Measurements from ENCODE around the gene MYL5. TPM values are rescaled to one million over a fixed set of nuclear protein-coding genes. Genes with fewer than 3 reads are reported as not detected.
A peak's percentile ranks its signal among the peaks of the same experiment; 100 is the strongest.
"Not testable (repeated sequence)": the region's sequence is repeated elsewhere in the genome, so short reads cannot be mapped to it uniquely, and the experiment has no call there.

Gene MYL5
- total RNA-seq, 4 donors from 2014 or later = 1.5 to 12.6 (median 3.8) TPM

DNA sequence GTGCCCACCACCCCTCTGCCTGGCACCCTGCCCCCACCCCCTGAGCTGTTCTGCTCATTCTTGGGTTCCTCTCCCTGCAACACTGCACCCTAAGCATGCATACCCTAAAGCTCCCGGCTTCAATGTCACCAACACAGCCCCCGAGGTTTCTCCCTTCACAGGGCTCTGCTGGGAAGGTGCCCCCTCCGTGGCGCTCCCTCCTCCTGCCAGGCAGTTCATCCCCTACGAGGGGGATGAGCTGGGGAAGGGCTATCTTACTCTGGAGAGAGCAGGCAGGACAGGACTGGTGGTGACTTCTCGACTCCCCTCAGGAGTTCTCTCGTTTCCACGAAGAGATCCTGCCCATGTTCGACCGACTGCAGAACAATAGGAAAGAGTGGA is 6.8 kb upstream of the MYL5 start:
- Histone ChIP-seq H3K4me3 (no peak overlapping the region), H3K27me3 (peaks cover 45% of the 10 kb centered on the region), H3K4me1 (peaks cover 0 to 18% (median 8%) of the 10 kb centered on the region in 3 donors), H3K36me3 (peaks cover 0 to 24% of the 10 kb centered on the region in 2 donors), H3K27ac (no peak overlapping the region), H3K9me3 (no peaks in the 10 kb centered on the region)
- no peak for ATAC-seq
- TF ChIP-seq CTCF (IDR thresholded peaks at IDR 0.05) (no peak), POLR2A (IDR thresholded peaks at IDR 0.05) (no peak), EP300 (IDR thresholded peaks at IDR 0.05) (no peak), POLR2AphosphoS5 (IDR thresholded peaks at IDR 0.05) (no peak)
- 60 to 67% methylated on average over 1 to 3 of the region's 10 CpGs for WGBS, 2 donors (ENCODE audit: low coverage in 1 of 2)

GRCh38 chr4:668219-668618 is 6.1 kb upstream of the MYL5 start:
- H3K4me3 ChIP-seq, ATAC-seq, H3K27ac ChIP-seq, H3K9me3 ChIP-seq: not testable (repeated sequence)
- Histone ChIP-seq H3K27me3 (peaks cover 39% of the 10 kb centered on the region), H3K36me3 (peaks cover 0 to 30% of the 10 kb centered on the region in 2 donors), H3K4me1 (peaks cover 0 to 20% (median 9%) of the 10 kb centered on the region in 3 donors)
- 94 to 100% methylated on average over 1 to 6 of the region's 6 CpGs for WGBS, 2 donors (ENCODE audit: low coverage in 1 of 2)

DNA sequence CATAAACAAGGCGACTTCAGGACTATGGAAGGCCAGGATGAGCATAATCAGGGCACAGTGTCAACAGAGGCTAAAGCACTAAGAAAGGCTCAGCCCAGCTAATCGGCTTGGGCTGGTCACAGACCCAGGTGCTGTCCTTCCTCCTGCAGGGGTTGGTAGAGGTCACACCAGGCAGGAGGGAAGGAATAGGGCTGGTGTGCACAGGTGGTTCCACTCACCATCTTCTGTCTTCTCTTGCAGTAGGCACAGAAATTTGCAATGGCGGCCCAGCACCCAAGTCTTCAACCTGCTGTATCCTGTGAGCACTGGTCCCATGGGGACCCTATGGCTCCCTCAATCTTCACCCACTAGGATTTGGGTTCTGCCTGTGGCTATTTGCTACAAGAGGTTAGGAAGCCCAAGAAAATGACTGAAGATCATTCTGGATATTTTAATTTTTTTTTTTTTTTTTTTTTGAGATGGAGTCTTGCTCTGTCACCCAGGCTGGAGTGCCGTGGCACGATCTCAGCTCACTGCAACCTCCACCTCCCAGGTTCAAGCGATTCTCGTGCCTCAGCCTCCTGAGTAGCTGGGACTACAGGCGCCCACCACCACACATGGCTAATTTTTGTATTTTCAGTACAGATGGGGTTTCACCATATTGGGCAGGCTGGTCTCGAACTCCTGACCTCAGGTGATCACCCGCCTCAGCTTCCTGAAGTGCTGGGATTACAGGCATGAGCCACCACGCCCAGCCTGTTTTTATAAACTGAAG is 4.4 kb upstream of the MYL5 start:
- WGBS, 2 donors (ENCODE audit: low coverage in 1 of 2) = 85% methylated on average over 4 to 5 of the region's 11 CpGs
- Histone ChIP-seq H3K4me1 (peaks cover 0 to 15% (median 8%) of the 10 kb centered on the region in 3 donors), H3K36me3 (peaks cover 0 to 30% of the 10 kb centered on the region in 2 donors), H3K27me3 (peaks cover 21% of the 10 kb centered on the region)
- not testable (repeated sequence) for H3K9me3 ChIP-seq, ATAC-seq, H3K27ac ChIP-seq, H3K4me3 ChIP-seq

DNA sequence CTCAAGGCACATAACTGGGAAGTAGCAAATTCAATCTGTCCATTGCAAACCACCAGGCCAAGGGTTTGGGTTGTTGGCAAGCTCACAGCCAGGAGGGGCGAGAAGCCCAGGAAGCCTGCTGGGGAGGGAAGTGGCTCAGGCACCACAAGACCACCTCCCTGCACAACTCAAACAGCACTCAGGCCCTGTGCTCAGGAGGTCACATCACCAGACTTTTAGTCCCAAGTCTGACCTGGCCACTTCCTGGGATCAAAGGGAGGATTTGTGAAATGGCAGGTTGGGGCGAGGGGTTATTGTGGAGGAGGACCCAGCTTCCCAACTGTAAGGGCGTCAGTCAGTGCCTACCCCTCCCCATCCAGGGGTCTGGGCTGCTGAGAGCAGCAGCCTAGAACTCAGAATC is 2.6 kb upstream of the MYL5 start:
- no peak for TF ChIP-seq POLR2AphosphoS5 (IDR thresholded peaks at IDR 0.05)
- TF ChIP-seq CTCF (IDR thresholded peaks at IDR 0.05) = no peak
- no peak for TF ChIP-seq POLR2A (IDR thresholded peaks at IDR 0.05)
- TF ChIP-seq EP300 (IDR thresholded peaks at IDR 0.05) = no peak
- Histone ChIP-seq H3K9me3 (no peaks in the 10 kb centered on the region), H3K27ac (no peak overlapping the region), H3K36me3 (peaks cover 0 to 30% of the 10 kb centered on the region in 2 donors), H3K27me3 (peaks cover 7% of the 10 kb centered on the region), H3K4me1 (peaks cover 0 to 29% (median 14%) of the 10 kb centered on the region in 3 donors), H3K4me3 (no peak overlapping the region)
- no CpG with 5 or more reads among the region's 3 CpGs for WGBS, 2 donors (ENCODE audit: low coverage in 1 of 2)
- ATAC-seq = no peak

GRCh38 chr4:673349-674091 is 822 bp upstream of the MYL5 start:
- TF ChIP-seq POLR2A (IDR thresholded peaks at IDR 0.05) (no peak), CTCF (IDR thresholded peaks at IDR 0.05) (no peak), POLR2AphosphoS5 (IDR thresholded peaks at IDR 0.05) (no peak), EP300 (IDR thresholded peaks at IDR 0.05) (no peak)
- H3K9me3 ChIP-seq = no peaks in the 10 kb centered on the region
- WGBS, 2 donors (ENCODE audit: low coverage in 1 of 2) = 6 to 24% methylated on average over 11 to 12 of the region's 55 CpGs
- H3K27me3 ChIP-seq = peaks cover 6% of the 10 kb centered on the region
- ATAC-seq = peak; percentile 13
- H3K4me3 ChIP-seq = peak overlapping the region; percentile 70 to 89
- peak overlapping the region; percentile 25 to 99 (median 93) for H3K27ac ChIP-seq
- peaks cover 0 to 29% (median 14%) of the 10 kb centered on the region in 3 donors for H3K4me1 ChIP-seq
- H3K36me3 ChIP-seq = peaks cover 0 to 30% of the 10 kb centered on the region in 2 donors

Data from gastroesophageal sphincter (tissue), 4 donors.